ENCODE measurements around the gene TMEM198.

The TMEM198 gene

DNA sequence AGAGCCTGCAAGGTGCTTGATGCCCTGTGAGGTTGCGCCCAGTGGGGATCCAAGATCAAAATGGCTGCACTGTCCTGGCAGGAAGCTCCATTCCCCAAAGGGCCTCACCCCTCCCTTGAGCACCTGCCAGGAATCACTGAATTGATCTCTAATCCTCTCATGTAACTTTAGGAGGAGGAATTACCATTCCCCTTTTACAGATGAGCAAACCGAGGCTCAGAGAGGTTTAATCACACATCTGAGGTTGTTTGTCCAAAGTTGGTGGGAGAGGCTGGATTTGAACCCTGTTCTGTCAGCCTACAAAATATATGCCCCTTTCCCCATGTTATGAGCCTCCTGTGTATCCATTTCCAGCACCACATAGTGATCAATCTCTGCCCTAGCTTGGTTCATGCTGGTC is 19.0 kb upstream of the TMEM198 start:
- H3K27ac ChIP-seq (ENCODE audit: poor library complexity, severe bottlenecking), result no peak overlapping the region
- H3K4me1 ChIP-seq (ENCODE audit: insufficient read depth, poor library complexity, severe bottlenecking), result peaks cover 4% of the 10 kb centered on the region
- TF ChIP-seq, protein P1, sequence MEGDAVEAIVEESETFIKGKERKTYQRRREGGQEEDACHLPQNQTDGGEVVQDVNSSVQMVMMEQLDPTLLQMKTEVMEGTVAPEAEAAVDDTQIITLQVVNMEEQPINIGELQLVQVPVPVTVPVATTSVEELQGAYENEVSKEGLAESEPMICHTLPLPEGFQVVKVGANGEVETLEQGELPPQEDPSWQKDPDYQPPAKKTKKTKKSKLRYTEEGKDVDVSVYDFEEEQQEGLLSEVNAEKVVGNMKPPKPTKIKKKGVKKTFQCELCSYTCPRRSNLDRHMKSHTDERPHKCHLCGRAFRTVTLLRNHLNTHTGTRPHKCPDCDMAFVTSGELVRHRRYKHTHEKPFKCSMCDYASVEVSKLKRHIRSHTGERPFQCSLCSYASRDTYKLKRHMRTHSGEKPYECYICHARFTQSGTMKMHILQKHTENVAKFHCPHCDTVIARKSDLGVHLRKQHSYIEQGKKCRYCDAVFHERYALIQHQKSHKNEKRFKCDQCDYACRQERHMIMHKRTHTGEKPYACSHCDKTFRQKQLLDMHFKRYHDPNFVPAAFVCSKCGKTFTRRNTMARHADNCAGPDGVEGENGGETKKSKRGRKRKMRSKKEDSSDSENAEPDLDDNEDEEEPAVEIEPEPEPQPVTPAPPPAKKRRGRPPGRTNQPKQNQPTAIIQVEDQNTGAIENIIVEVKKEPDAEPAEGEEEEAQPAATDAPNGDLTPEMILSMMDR (IDR thresholded peaks at IDR 0.05; ENCODE audit: poor library complexity, severe bottlenecking), result no peak
- DNase-seq (ENCODE audit: low spot score), result no peak
- no peak overlapping the region for H3K4me3 ChIP-seq (ENCODE audit: severe bottlenecking)
- H3K36me3 ChIP-seq (ENCODE audit: low read depth), result no peaks in the 10 kb centered on the region
- no peak for ATAC-seq (ENCODE audit: low read depth)
- no peaks in the 10 kb centered on the region for H3K9me3 ChIP-seq (ENCODE audit: severe bottlenecking)
- H3K27me3 ChIP-seq (ENCODE audit: insufficient read depth, poor library complexity, severe bottlenecking), result peaks cover 19% of the 10 kb centered on the region

DNA sequence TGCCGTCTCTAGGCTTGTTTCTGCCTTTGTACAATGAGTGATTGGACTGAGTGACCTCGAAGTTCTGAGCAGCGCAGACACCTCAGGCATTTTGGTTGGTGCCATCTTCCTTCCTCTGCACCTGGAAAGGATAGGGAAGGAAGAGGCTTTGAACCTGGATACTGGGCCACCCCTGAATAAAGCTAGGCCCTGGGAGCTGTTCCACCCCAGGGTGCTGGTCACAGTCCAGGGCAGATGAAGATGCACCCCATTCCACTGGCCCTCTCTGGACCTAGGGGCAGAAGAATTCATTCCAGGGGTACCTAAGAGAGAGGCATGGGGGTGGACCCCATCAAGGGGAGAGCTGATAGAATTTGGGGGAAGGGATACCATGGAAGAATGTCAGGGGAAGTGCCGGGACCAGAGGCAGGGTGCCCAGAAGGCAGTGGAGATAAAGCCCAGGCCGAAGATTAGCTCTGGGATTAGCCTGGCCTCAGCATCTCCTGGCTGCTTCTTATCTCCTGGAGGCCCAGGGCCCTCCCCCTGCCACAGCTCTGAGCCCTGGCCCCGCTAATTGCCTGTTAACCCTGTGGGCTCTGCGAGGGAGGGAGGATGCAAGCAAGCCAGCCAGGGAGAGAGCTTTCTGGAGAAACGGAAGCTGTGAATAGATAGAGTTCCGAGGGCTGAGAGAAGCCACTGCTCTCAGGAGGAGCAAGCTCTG is 18.1 kb upstream of the TMEM198 start:
- ATAC-seq (ENCODE audit: low read depth) (no peak), DNase-seq (ENCODE audit: low spot score) (no peak)
- Histone ChIP-seq H3K9me3 (ENCODE audit: severe bottlenecking) (no peaks in the 10 kb centered on the region), H3K4me3 (ENCODE audit: severe bottlenecking) (no peak overlapping the region), H3K27me3 (ENCODE audit: insufficient read depth, poor library complexity, severe bottlenecking) (peaks cover 22% of the 10 kb centered on the region), H3K36me3 (ENCODE audit: low read depth) (no peaks in the 10 kb centered on the region), H3K4me1 (ENCODE audit: insufficient read depth, poor library complexity, severe bottlenecking) (peaks cover 4% of the 10 kb centered on the region), H3K27ac (ENCODE audit: poor library complexity, severe bottlenecking) (no peak overlapping the region)
- TF ChIP-seq, protein P1 (IDR thresholded peaks at IDR 0.05; ENCODE audit: poor library complexity, severe bottlenecking), result no peak

DNA sequence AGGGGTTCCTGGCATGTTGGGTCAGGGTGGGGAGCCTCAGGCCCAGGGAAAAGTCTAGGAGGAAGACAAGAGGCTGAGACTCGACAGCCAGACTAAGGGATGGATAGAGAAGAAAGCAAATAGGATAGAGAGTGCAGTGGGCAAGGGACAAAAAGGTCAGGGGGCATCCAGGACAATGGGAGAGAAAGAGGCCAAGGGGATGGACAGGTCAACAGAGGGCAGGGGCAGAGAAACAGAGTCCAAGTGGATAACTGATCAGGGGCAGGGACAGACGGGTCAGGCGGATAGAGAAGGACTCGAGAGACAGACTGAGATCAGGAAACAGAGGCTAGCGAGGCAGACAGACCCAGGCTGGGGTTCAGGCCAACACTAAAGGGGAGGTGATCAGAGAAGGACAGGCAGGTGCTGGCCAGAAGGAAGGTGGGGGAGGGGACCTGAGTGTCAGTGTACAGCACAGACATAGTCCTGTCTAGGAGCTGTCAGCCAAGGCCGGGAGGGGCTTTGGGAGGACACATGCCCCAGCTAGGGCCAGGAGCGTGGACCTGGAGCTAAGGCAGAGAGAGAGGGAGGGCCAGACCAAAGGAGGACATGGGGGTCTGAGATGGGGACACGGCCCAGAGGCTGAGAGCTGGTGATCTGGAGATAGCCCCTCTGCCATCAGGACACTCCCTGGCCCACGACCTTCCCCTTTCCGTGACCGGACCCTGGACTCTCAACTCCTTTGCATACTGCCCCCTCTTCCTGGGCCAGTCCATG is 17.3 kb upstream of the TMEM198 start:
- Histone ChIP-seq H3K4me3 (ENCODE audit: severe bottlenecking) (no peak overlapping the region), H3K27me3 (ENCODE audit: insufficient read depth, poor library complexity, severe bottlenecking) (peaks cover 22% of the 10 kb centered on the region), H3K4me1 (ENCODE audit: insufficient read depth, poor library complexity, severe bottlenecking) (peaks cover 4% of the 10 kb centered on the region), H3K36me3 (ENCODE audit: low read depth) (no peaks in the 10 kb centered on the region), H3K9me3 (ENCODE audit: severe bottlenecking) (no peaks in the 10 kb centered on the region), H3K27ac (ENCODE audit: poor library complexity, severe bottlenecking) (no peak overlapping the region)
- TF ChIP-seq, protein P1 (IDR thresholded peaks at IDR 0.05; ENCODE audit: poor library complexity, severe bottlenecking), result no peak
- no peak for DNase-seq (ENCODE audit: low spot score)
- ATAC-seq (ENCODE audit: low read depth), result no peak

DNA sequence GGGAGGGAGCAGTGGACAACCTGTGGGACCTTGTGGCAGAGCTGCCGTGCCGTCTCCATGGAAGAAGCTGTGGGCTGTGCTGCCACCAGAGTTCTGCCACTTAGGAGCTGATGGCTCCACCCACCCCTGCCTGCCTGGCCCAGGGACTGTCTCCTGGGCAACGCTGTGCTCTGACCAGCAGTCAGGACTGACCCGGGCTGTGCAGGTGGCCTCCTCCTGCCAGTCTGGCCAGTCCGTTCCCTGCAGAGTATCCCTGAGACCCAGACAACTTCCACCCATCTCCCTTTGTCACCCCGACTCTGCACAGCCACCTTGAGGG is 16.8 kb upstream of the TMEM198 start:
- peaks cover 22% of the 10 kb centered on the region for H3K27me3 ChIP-seq (ENCODE audit: insufficient read depth, poor library complexity, severe bottlenecking)
- no peaks in the 10 kb centered on the region for H3K36me3 ChIP-seq (ENCODE audit: low read depth)
- no peaks in the 10 kb centered on the region for H3K9me3 ChIP-seq (ENCODE audit: severe bottlenecking)
- no peak overlapping the region for H3K4me3 ChIP-seq (ENCODE audit: severe bottlenecking)
- ATAC-seq (ENCODE audit: low read depth) (no peak), DNase-seq (ENCODE audit: low spot score) (no peak)
- H3K27ac ChIP-seq (ENCODE audit: poor library complexity, severe bottlenecking), result no peak overlapping the region
- TF ChIP-seq, protein P1 (IDR thresholded peaks at IDR 0.05; ENCODE audit: poor library complexity, severe bottlenecking), result no peak
- H3K4me1 ChIP-seq (ENCODE audit: insufficient read depth, poor library complexity, severe bottlenecking), result peaks cover under 1% of the 10 kb centered on the region

DNA sequence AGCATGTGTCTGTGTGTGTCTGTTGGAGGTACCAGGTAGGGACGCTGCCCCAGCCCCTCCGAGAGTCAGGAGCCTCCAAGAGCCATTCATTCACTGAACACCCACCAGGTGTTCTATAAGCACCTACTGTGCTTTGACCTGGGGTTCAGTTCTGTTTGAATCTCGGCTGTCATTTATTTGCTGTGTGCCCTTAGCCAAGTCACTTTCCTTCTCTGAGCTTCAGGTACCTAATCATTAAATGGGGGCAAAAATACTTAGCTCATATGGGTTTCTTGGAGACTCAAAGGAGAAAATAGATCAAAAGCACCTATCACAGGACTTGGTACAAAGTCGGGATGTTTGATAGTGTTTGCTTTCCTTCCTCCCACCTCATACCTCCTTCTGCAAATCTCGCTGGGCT is 16.4 kb upstream of the TMEM198 start:
- H3K36me3 ChIP-seq (ENCODE audit: low read depth), result no peaks in the 10 kb centered on the region
- ATAC-seq (ENCODE audit: low read depth) (no peak), DNase-seq (ENCODE audit: low spot score) (no peak)
- no peaks in the 10 kb centered on the region for H3K9me3 ChIP-seq (ENCODE audit: severe bottlenecking)
- TF ChIP-seq, protein P1 (IDR thresholded peaks at IDR 0.05; ENCODE audit: poor library complexity, severe bottlenecking), result no peak
- H3K27ac ChIP-seq (ENCODE audit: poor library complexity, severe bottlenecking), result no peak overlapping the region
- H3K4me1 ChIP-seq (ENCODE audit: insufficient read depth, poor library complexity, severe bottlenecking), result no peaks in the 10 kb centered on the region
- H3K27me3 ChIP-seq (ENCODE audit: insufficient read depth, poor library complexity, severe bottlenecking), result peaks cover 22% of the 10 kb centered on the region
- H3K4me3 ChIP-seq (ENCODE audit: severe bottlenecking), result no peak overlapping the region
